ENCODE results near the gene TLR9. TPM values are rescaled to one million over a fixed set of nuclear protein-coding genes. Genes with fewer than 3 reads are reported as not detected.

TLR9 gene
- total RNA-seq, 1 donor from 2014 or later = 0.50 TPM

DNA sequence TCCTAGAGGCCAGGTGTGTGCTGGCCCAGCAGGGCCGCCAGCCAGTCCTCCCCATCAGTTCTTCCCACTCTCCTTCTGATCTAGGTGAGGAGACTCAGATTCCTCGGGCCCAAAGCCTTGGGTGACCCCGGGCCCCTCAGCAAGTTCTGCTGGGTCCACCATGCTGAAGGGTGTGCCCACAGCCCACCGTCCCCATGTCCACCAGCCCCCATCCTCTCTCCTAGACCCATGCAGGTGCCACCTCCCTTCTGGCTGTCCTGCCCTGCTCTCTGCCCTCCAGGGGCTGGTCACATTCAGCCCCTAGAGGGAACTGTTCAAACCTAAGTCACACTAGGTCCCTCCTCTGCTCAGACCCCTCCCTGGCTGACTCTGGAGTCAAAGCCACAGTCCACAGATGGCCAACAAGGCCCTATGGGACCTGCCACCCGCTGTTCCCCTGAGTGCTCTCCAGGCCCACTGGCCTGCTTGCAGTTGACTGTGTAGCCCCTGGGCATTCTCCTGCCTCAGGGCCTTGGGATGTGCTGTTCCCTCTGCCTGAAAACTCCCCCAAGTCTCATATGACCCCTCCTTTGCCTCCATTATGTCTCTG is 878 bp upstream of the TLR9 start:
- Mint-ChIP-seq H3K27ac (peak overlapping the region; percentile 76), H3K4me1 (ENCODE audit: low read depth) (peaks cover 33% of the 10 kb centered on the region), H3K4me3 (ENCODE audit: low read depth) (no peak overlapping the region), H3K9me3 (no peaks in the 10 kb centered on the region), H3K27me3 (ENCODE audit: low read depth) (no peaks in the 10 kb centered on the region), H3K36me3 (ENCODE audit: low read depth) (peaks cover 26% of the 10 kb centered on the region)
- DNase-seq (ENCODE audit: low spot score) = no peak
- intact Hi-C loops (cut with micrococcal nuclease) = no loop called here

DNA sequence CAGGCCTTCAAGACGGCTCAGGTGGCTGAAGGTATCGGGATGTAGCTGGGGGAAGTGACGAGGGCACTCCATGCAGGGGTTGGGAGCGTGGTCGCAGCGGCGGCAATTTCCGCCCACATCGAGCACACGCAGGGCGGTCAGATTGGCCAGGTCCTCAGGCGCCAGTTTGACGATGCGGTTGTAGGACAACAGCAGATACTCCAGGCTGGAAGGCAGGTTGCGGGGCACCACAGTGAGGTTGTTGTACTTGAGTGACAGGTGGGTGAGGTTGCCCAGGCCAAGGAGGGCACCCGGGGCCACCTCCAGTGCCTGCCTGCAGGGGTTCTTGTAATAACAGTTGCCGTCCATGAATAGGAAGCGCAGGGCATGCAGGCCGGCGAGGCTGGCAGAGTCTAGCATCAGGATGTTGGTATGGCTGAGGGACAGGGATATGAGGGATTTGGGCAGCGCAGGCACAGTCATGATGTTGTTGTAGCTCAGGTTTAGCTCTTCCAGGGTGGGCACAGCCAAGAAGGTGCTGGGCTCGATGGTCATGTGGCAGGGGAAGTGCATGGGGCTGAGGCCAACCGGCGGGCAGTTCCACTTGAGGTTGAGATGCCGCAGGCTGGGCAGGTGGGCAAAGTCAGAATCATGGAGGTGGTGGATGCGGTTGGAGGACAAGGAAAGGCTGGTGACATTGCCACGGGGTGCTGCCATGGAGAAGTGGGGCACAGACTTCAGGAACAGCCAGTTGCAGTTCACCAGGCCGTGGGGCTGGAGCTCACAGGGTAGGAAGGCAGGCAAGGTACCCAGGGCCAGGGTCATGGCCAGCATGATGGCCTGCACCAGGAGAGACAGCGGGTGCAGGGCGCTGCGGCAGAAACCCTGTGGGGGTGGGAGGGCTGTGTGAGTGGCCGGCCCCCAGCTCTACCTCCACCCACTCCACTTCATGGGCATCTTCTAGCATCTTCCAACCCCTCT is 1.7 kb downstream of the TLR9 start:
- Mint-ChIP-seq H3K9me3 (no peaks in the 10 kb centered on the region), H3K27ac (peak overlapping the region; percentile 10), H3K27me3 (ENCODE audit: low read depth) (no peaks in the 10 kb centered on the region), H3K4me1 (ENCODE audit: low read depth) (peaks cover 47% of the 10 kb centered on the region), H3K4me3 (ENCODE audit: low read depth) (no peak overlapping the region), H3K36me3 (ENCODE audit: low read depth) (peaks cover 8% of the 10 kb centered on the region)
- DNase-seq (ENCODE audit: low spot score) = no peak
- intact Hi-C loops (cut with micrococcal nuclease) = loop anchor here (5.0 kb wide), 1 partner anchor 224 kb away; the partner anchor contains the start of gene SEMA3G

DNA sequence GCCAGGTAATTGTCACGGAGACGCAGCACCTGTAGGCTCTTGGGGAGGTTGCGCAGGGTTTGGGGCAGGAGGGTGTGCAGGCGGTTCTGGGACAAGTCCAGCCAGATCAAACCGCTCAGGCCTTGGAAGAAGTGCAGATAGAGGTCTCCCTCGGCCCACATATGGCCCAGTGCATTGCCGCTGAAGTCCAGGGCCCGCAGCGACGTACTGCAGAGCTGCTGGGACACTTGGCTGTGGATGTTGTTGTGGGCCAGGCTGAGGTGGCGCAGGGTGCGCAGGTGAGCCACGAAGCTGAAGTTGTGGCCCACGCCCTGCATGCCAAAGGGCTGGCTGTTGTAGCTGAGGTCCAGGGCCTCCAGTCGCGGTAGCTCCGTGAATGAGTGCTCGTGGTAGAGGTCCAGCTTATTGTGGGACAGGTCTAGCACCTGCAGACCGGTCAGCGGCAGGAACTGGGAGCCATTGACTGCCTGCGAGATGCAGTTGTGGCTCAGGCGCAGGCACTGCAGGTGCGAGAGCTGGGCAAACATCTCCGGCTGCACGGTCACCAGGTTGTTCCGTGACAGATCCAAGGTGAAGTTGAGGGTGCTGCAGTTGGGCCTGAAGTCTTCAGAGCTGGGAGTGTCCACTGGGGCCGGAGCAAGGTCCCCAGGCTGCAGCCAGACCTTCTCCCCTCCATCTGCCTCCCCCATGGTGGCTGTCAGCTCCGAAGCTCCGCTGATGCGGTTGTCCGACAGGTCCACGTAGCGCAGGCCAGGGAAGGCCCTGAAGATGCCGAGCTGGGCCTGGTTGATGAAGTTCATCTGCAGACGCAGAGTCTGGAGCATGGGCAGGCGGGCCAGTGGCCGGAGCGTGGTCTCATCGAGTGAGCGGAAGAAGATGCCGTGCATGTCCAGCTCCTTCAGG is 2.9 kb downstream of the TLR9 start:
- no peaks in the 10 kb centered on the region for H3K27me3 Mint-ChIP-seq (ENCODE audit: low read depth)

DNA sequence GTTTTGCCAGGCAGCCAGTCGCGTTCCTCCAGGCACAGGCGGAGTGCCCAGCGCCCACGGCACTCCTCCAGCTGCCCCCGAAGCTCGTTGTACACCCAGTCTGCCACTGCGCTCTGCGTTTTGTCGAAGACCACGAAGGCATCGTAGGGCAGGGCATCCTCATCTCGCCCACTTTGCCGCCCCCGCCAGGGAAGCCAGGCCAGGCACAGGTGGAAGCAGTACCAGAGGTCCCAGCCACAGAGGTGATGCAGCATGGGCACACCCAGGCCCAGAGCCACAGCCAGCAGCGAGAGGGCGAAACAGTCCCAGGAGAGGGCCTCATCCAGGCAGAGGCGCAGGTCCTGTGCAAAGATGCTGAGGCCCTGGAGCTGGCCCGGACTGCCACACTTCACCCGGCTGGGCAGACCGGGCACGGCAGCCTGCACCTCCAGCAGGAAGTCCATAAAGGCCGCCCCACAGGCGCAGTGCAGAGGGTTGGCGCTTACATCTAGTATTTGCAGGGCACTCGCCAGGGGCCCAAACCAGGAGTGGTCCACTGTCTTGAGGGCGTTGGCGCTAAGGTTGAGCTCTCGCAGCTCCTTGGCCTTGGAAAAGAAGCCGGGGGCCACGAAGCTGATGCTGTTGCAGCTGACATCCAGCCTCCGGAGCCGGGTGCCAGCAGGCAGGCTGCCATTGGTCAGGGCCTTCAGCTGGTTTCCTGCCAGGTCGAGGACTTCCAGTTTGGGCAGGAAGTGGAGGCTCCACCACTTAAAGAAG is 3.7 kb downstream of the TLR9 start:
- peak; percentile 52 for DNase-seq (ENCODE audit: low spot score)
- intact Hi-C loops (cut with micrococcal nuclease) = loop anchor here (2.0 to 5.0 kb wide), 2 partner anchors 19 to 226 kb away; partner anchors contain the start of gene SEMA3G
- Mint-ChIP-seq H3K4me1 (ENCODE audit: low read depth) (peaks cover 64% of the 10 kb centered on the region), H3K27ac (peak overlapping the region; percentile 31), H3K27me3 (ENCODE audit: low read depth) (no peaks in the 10 kb centered on the region), H3K9me3 (no peaks in the 10 kb centered on the region), H3K4me3 (ENCODE audit: low read depth) (peak overlapping the region; percentile 49), H3K36me3 (ENCODE audit: low read depth) (peaks cover 3% of the 10 kb centered on the region)

More for the DNA sequence above, 2.9 kb downstream of the TLR9 start:
- H3K4me3 Mint-ChIP-seq (ENCODE audit: low read depth) = peak overlapping the region; percentile 49
- peaks cover 57% of the 10 kb centered on the region for H3K4me1 Mint-ChIP-seq (ENCODE audit: low read depth)
- peak overlapping the region; percentile 31 for H3K27ac Mint-ChIP-seq
- DNase-seq (ENCODE audit: low spot score) = no peak
- intact Hi-C loops (cut with micrococcal nuclease) = loop anchor here (5.0 kb wide), 1 partner anchor 225 kb away; the partner anchor contains the start of gene SEMA3G
- no peaks in the 10 kb centered on the region for H3K36me3 Mint-ChIP-seq (ENCODE audit: low read depth)
- no peaks in the 10 kb centered on the region for H3K9me3 Mint-ChIP-seq

DNA sequence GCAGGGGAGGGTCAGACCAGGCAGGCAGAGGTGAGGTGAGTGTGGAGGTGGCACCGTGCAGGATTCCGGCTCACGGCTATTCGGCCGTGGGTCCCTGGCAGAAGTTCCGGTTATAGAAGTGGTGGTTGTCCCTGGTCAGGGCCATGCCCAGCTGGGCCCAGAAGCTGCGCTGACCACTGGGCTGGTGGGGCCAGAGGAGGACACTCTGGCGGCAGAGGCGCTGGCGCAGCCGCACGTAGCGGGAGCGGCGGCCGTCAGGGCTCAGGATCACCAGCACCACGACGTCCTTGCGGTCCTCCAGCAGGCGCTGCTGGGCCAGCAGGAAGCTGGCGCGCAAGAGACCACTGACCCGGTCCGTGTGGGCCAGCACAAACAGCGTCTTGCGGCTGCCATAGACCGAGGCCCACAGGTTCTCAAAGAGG is 4.3 kb downstream of the TLR9 start:
- DNase-seq (ENCODE audit: low spot score) = no peak
- peaks cover 8% of the 10 kb centered on the region for H3K36me3 Mint-ChIP-seq (ENCODE audit: low read depth)
- H3K27ac Mint-ChIP-seq = no peak overlapping the region
- no peak overlapping the region for H3K4me3 Mint-ChIP-seq (ENCODE audit: low read depth)
- no peaks in the 10 kb centered on the region for H3K27me3 Mint-ChIP-seq (ENCODE audit: low read depth)
- H3K9me3 Mint-ChIP-seq = no peaks in the 10 kb centered on the region
- peaks cover 61% of the 10 kb centered on the region for H3K4me1 Mint-ChIP-seq (ENCODE audit: low read depth)
- intact Hi-C loops (cut with micrococcal nuclease) = loop anchor here (2.0 to 5.0 kb wide), 2 partner anchors 18 to 226 kb away; partner anchors contain the start of gene SEMA3G

DNA sequence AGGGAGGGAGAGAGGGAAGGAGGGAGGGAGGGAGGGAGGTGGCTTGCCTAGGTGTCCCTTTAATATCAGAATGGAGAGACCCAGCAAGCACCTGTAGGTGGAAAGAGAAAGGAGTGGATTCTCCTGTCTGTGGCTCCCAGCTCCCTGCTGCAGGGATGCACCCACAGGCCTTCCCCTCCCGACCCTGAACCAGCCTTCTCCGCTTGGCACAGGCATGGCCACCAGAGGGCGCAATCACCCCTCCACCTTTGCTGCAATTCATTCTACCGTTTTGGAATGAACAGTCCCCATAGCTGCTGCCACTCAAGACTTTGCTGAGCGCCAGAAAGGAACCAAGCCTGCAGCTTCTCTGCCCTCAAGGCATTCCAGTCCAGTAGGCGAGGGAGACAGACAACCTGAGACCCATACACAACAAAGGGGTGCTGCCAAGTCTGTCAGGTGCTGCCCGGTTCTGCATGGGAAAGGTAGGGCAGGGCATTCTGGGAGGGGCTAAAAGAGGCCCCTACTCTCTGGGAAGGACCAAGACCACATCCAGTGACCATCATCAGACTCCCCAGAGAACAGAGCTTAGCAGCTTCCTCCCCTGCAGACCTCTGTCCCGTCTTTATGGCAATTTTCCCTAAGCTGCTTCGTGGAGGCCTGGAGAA is 4.9 kb downstream of the TLR9 start:
- H3K36me3 Mint-ChIP-seq (ENCODE audit: low read depth) = peaks cover 11% of the 10 kb centered on the region
- no peak overlapping the region for H3K27ac Mint-ChIP-seq
- peaks cover 57% of the 10 kb centered on the region for H3K4me1 Mint-ChIP-seq (ENCODE audit: low read depth)
- peak overlapping the region; percentile 15 for H3K4me3 Mint-ChIP-seq (ENCODE audit: low read depth)
- no peaks in the 10 kb centered on the region for H3K9me3 Mint-ChIP-seq
- intact Hi-C loops (cut with micrococcal nuclease) = loop anchor here (1.0 to 5.0 kb wide), 3 partner anchors 18 to 227 kb away; partner anchors contain the start of gene SEMA3G
- no peaks in the 10 kb centered on the region for H3K27me3 Mint-ChIP-seq (ENCODE audit: low read depth)
- peak; percentile 77 for DNase-seq (ENCODE audit: low spot score)

DNA sequence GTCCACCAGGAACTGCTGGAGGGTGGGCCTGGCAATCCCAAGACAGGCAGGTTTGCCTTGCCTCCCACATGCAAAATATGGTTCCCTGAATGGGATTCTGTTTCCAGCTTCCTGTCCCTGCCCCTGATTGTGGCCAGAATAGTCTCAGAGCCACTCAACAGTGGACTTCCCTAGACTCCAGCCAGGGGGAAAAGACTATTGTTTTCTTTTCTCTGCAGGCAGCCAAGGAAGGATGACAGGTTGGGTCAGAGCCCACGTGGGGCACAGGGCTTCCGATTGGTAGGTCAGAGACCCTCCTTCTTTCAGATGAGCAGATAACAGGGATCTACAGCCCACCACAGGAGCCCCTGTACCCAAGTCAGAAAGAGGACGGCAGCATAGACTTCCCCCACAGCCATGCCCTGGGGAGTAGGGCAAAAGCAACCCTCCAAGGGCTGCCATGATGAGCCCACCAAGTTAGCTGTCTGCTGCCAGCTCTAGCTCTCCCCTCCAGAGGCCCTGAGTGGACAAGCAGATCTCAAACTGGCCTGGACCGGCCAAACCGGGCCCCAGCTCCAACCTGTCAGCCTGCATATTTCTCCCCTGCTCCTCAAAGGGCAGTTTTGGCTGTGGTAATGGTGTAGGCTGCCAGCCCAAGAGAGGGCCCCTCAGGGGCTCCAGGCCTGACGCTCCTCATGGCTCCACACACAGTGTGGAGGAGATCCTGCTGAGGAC is 6.4 kb downstream of the TLR9 start:
- intact Hi-C loops (cut with micrococcal nuclease) = no loop called here
- Mint-ChIP-seq H3K36me3 (ENCODE audit: low read depth) (peaks cover 25% of the 10 kb centered on the region), H3K27me3 (ENCODE audit: low read depth) (no peaks in the 10 kb centered on the region), H3K4me1 (ENCODE audit: low read depth) (peaks cover 54% of the 10 kb centered on the region), H3K27ac (peak overlapping the region; percentile 56), H3K9me3 (no peaks in the 10 kb centered on the region), H3K4me3 (ENCODE audit: low read depth) (no peak overlapping the region)
- no peak for DNase-seq (ENCODE audit: low spot score)

DNA sequence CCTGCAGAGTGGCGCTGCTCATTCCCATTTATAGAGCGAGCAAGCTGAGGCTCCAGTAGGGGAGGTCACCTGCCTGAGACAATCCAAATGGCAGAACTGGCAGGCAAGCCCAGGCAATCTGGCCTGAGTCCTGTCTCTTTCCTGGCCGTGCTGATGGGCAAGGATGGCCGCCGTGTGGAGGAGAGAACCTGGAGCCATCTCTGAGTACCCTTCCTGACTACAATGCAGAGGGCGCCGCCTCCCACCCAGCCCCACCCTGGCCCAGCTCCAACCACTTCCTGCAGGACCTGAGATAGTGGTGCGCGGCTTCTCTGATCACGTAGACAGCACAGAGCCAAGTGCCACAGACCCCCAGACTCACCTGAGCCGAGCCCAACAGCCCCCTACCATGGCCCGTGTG is 7.0 kb downstream of the TLR9 start:
- H3K4me1 Mint-ChIP-seq (ENCODE audit: low read depth) = peaks cover 53% of the 10 kb centered on the region
- H3K4me3 Mint-ChIP-seq (ENCODE audit: low read depth) = peak overlapping the region; percentile 27
- intact Hi-C loops (cut with micrococcal nuclease) = no loop called here
- peaks cover 31% of the 10 kb centered on the region for H3K36me3 Mint-ChIP-seq (ENCODE audit: low read depth)
- H3K9me3 Mint-ChIP-seq = no peaks in the 10 kb centered on the region
- DNase-seq (ENCODE audit: low spot score) = no peak
- H3K27ac Mint-ChIP-seq = peak overlapping the region; percentile 56
- H3K27me3 Mint-ChIP-seq (ENCODE audit: low read depth) = no peaks in the 10 kb centered on the region

DNA sequence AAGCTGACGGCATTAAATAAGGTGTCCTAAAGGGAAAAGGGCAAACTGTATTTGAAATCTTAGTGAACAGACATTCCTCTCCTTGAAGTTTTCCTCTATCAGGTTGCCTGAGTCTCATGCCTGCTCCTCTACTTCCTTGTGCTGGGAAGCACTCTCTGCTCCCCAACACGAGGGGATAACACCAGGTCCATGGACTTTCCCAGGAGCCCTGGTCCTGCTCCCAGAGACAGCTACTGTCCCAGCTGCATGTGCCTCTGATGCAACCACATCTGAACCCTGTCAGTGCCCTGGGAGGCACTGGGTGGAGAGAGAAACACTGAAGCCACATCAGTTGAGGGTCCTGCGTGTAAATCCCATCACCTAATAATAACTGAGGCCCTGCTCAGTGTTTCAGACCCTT is 7.4 kb downstream of the TLR9 start:
- DNase-seq (ENCODE audit: low spot score) = no peak
- intact Hi-C loops (cut with micrococcal nuclease) = no loop called here
- Mint-ChIP-seq H3K27me3 (ENCODE audit: low read depth) (no peaks in the 10 kb centered on the region), H3K4me3 (ENCODE audit: low read depth) (peak overlapping the region; percentile 27), H3K27ac (no peak overlapping the region), H3K36me3 (ENCODE audit: low read depth) (peaks cover 34% of the 10 kb centered on the region), H3K4me1 (ENCODE audit: low read depth) (peaks cover 51% of the 10 kb centered on the region), H3K9me3 (no peaks in the 10 kb centered on the region)

DNA sequence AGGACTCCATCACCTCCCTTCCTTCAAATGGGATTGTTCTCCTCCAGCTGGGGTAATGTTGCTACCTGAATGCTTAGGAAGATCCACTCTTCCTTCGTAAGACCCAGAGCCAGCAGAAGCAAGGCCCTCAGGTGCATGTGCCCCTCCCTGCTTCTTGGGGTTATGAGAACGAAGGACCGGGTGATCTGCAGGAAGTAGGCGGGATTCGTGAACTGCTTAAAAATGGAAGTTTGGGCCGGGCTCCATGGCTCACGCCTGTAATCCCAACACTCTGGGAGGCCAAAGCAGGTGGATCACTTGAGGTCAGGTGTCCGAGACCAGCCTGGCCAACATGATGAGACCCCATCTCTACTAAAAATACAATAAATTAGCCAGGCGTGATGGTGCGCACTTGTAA is 8.0 kb downstream of the TLR9 start:
- Mint-ChIP-seq H3K4me3 (ENCODE audit: low read depth) (no peak overlapping the region), H3K27ac (peak overlapping the region; percentile 71), H3K4me1 (ENCODE audit: low read depth) (peaks cover 48% of the 10 kb centered on the region), H3K9me3 (no peaks in the 10 kb centered on the region), H3K36me3 (ENCODE audit: low read depth) (peaks cover 40% of the 10 kb centered on the region), H3K27me3 (ENCODE audit: low read depth) (no peaks in the 10 kb centered on the region)
- no peak for DNase-seq (ENCODE audit: low spot score)
- intact Hi-C loops (cut with micrococcal nuclease) = no loop called here
